Fibroblast of skin of scalp (primary cell): ENCODE results near the gene CYSRT1.
A peak's percentile ranks its signal among the peaks of the same experiment; 100 is the strongest.

Experiments
- DNase-seq: peaks from one replicate; pipeline ENCODE4 v3.0.0-alpha.2; 2013

CYSRT1 gene

DNA sequence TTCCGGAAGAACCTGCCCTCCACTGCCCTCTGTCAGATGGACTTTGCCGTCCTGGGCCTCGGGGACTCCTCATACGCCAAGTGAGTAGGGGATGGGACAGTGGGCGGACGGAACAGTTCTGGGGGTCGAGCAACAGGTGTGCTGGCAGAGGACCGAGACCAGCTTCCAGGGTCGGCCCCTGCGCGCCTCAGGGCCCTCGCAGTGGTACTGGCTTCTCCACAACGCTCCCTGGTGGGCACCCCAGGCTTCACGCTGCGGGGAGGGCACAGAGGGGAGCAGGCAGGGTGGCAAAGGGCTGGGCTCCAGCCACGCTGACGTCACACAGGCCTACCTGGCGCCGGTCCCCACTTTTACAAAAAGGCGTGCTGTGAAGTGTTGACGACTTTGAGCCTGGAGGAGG lies 12.5 kb upstream of the CYSRT1 start:
- DNase-seq: no peak

DNA sequence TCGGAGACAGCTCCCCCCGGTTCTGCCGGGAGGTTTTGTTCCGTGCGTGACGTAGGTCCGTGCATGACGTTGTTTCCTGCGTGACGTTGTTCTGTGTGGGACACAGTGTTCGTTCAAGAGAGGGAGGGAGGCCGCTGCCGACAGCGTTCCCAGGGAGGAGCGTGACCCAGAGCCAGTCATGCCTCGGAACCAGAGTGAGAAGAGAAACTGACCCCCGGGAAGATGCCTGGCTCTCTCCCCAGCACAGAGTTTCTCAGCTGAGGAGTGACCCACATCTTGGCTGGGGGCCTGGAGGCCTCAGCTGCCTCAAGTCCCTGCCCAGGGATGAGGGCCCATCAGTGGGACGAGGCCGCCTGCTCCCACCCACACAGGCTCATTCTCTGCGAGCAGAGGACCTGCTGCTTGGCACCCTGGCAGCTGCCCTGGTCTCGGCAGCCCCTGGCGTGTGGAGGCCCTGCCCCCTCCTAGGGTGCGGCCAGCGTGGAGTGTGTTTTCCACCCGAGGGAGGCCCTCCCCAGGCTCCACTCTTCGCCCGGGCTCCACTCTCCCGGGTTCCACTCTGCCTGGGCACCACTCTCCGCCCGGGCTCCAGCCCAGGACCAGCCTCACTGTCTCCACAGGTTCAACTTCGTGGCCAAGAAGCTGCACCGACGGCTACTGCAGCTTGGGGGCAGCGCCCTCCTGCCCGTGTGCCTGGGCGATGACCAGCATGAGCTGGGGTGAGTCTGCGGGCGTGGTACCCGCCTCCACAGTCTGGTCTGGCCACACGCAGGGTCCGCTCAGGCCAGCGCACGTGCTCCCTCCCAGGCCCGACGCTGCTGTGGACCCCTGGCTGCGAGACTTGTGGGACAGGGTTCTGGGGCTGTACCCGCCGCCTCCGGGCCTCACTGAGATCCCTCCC lies 11.6 kb upstream of the CYSRT1 start:
- no peak for DNase-seq

DNA sequence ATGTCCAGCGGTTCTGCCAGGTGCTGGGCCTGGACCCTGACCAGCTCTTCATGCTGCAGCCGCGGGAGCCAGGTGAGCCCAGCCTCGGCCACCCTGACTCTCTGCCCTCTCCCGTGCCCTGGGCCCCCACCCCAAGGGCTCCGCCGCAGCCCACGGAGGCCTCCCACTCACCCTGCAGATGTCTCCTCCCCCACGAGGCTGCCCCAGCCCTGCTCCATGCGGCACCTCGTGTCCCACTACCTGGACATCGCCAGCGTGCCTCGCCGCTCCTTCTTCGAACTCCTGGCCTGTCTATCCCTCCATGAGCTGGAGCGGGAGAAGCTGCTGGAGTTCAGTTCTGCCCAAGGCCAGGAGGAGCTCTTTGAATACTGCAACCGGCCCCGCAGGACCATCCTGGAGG lies 10.4 kb upstream of the CYSRT1 start:
- DNase-seq: no peak

DNA sequence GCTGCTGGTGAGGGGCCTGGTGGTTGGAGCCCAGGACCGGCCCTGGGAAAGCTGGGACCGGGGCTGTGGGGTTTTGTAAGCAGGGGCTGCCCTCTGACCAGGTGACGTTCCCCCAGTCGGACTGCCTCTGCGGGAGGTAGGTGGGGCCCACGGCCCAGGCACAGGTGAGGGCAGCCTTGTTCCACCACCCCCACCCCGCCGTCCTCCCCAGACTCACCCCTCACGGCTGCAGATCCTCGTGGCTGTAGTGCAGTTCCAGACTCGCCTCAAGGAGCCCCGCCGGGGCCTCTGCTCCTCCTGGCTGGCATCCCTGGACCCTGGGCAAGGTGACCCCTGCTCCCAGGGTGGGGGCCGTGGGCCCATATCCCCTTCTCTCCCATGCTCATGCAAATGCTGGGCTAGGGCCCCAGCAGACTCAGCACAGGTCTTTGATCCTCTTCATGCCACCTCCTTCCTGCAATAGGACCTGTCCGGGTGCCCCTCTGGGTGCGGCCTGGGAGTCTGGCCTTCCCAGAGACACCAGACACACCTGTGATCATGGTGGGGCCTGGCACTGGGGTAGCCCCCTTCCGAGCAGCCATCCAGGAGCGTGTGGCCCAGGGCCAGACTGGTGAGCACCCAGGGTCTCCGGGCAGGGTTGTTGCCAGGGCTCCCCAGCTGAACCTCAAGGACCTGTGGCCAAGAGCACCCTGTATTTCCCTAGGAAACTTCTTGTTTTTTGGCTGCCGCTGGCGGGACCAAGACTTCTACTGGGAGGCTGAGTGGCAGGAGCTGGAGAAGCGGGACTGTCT lies 9.6 kb upstream of the CYSRT1 start:
- DNase-seq: no peak

DNA sequence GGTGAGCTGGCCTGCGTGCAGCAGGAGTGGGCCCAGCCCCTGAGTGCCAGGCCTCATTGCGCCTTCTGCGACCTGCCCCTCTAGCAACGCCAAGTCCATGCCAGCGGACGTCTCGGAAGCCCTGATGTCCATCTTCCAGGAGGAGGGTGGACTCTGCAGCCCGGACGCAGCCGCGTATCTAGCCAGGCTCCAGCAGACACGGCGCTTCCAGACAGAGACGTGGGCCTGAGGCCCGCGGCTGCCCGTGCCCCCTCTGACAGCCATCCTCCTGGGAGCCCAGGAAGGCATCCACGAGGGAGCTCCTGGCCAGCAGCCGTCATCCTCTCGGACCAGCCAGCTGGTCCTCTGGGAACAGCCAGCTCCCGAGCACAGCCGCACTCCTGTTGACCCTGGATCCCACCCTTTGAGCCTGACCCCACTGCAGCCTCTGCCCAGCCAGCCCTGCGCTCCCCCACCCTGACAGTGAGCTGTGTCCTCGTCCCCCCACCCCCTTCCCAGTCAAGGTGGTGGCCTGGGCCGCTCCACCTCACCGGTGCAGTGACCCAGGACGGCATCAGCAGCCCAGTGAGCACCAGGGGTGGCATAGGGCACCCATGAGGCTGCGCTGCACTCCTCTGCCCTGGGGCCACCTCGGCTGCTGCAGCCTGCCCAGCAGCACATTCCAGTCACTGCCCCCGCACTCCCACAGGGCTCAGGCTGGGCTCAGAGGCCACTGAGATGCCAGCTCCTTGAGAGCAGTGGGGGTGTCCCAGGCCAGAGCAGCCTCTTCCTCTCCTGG lies 8.6 kb upstream of the CYSRT1 start:
- no peak for DNase-seq

DNA sequence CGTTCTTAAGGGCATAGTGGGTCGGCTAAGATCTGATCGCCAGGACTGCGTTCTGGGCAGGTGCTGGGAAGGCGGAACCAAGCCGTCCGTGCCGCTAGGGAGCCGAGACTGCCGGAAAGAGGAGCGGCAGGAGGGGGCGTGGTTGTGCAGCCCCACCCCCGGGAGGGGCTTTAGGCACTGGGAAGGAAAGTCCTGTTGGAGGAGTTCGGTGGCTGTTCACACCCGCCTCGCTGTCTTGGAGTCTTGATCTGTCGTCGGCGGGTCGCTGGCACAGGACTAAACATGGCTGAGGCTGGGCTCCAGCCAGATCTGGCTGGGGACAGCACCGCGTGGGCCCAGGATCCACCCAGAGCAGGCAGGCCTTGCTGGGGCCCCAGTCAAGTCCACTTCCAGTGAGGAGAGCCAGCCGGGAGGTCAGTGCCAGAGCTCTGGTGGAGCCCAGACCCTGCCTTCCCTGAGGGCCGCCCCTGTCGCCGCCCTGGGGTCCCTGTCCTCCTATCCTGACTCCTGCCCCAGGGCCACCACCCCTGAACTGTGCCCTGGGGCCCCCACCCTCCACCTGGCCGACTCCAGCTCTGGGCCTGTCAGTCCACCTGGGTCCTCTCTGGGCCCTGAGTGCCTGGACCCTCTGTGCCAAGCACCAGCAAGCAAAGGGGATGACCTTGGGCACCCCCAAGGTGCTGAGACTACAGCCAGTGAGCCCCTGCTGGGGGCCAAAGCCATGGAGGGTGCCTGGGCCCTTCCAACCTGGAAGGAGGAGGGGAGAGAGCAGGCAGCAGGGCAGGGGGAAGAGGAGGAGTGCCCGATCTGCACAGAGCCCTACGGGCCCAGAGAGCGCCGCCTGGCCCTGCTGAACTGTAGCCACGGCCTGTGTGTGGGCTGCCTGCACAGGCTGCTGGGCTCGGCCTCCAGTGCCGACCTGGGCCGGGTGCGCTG lies 7.4 kb upstream of the CYSRT1 start:
- DNase-seq: no peak

DNA sequence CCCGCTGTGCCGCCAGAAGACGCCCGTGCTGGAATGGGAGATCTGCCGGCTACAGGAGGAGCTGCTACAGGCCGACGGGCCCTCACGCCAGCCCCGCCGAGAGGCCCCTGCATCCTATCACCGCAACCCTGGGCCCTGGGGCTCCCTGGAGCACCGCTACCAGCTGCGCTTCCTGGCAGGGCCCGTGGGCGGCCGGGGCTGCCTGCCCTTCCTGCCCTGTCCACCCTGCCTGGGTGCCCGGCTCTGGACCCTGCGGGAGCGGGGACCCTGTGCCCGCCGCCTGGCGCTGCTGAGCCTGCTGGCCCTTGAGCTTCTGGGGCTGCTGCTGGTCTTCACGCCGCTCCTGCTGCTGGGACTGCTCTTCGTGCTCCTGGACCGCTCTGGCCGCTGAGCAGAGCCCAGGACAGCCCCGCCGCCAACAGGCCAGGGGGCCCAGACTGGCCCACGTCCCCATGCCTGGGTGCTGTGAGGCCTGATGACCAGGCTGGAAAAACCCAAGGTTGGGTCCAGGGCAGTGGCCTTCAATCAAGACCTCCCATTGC lies 6.7 kb upstream of the CYSRT1 start:
- no peak for DNase-seq

DNA sequence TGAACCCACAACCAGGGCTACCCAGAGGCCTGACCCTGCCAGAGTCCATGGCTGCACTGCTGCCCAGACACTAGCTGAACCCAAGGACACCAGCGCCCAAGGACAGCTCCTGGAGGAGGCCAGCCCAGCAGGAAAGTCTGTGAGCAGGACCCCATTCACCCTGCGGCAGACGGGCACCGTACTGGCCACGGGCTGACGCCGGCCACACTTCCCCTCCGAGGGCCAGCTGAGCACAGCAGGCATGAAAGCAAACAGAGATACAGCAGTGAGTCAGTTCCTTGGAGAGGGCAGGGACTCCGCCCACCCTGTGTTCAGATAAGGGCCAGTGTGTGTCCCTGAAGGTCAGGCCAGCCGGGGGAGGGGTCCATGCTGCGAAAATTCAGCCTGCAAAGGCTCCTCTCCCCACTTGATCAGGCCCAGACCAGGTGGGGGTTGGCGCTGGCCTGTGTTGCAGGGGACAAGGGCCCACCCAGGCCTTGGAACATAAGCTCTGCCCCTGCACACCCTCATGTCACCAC lies 6.2 kb upstream of the CYSRT1 start:
- DNase-seq: no peak

DNA sequence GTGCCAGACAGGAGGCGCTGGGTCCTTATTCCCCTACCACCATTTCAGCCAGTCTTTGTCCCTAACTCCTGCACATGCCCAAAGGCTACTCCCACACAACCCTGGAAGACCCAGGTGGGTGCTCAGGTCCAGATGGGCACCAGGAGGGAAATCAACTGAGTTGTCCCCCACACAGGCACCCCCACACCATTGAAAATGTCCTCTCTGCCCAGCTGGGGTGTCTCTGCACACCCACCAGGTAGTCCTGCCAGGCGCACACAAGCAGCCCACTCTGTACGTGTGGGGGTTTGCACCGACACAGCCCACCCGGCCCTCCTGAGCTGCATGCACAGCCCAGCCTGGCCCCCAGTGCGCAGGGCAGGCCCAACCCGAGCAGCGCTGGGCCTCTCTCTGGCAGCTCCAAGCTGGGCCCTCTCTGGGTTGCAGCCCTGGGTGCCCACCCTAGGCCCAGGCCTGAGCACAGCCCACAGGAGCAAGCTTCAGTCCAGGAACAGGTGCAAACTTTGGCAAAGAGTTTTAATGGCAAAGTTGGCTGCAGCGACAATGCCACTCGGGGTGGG lies 5.1 kb upstream of the CYSRT1 start:
- DNase-seq: no peak

DNA sequence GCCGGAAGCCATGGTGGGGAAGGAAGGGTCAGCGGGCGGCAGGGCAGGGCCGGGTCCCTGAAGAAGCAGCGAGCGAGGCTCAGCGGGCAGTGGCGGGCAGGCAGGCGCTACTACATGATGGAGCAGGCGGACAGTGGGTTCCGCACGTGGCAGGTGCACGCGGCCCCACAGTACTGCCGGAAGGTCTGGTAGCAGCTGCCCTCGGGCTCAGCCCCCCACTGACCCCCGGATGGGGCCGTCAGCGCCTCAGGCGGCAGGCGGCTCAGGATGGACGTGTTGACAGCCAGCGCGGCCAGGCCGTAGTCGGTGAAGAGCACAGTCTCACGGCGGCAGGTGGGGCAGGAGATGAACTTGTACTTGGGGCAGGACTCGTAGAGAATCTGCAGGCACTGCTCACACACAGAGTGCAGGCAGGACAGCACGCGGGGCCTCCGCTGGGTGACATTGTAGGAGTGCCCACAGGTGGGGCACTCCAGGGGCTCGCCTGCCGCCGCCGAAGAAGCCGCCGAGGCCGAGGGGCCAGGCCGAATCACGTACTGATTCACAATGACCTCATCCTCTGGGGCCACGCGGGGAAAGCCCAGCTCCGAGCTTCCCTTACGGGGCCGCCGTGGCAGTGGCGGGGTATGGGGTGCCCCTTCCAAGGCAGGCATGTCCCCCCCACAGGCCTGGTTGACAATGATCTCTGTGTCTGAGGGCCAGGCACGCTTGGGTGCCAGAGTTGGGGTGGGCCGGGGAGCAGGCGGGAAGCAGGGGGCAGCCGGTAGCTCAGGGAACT lies 4.5 kb upstream of the CYSRT1 start:
- no peak for DNase-seq

DNA sequence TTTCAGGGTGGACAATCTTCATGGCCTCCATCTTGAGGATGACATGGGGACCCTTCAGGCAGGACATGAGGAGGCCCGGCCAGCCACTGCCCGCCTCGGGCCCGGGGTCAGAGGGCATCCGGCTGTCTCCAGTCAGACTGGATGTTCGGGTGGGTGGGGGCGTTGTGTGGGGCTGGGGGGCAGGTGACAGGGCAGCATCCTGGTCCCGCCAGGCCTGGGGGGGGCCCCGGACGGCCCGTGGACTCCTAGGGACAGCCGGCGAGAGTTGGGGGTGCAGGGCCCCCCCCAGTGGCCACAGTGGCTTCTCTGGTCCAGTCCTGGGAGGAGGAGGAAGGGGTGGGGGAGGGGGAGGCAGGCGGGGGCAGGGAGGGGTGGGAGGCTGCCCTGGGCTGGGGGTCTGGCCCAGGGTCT lies 3.9 kb upstream of the CYSRT1 start:
- no peak for DNase-seq

DNA sequence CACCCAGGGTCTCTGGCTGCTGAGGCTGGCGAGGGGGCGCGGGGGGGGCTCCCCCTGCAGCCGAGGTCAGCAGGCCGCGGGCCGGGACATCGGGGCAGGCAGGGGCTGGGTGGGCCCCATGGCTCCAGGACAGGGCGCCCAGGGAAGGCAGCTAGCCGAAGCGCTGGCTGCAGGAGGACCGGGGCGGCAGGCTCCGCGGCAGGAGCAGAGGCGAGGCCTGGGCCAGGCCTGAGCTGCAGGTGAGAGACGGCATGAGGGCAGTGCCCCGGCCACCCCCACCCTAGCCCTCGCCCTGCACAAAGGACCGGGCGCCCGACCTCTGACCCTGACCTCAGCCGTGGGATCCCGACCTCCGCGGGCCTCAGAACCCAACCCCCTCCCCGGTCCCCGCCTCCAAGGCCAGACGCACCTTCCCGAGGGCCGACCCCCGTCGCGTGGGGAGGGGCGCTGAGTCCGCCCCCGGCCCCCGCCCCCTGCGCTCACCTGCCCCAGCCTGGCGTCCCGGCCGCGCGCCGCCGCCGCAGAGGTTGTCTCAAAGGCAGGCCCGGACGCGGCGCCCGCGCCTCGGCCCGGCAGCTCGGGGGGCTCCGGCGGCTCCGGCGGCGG lies 3.4 kb upstream of the CYSRT1 start:
- no peak for DNase-seq

DNA sequence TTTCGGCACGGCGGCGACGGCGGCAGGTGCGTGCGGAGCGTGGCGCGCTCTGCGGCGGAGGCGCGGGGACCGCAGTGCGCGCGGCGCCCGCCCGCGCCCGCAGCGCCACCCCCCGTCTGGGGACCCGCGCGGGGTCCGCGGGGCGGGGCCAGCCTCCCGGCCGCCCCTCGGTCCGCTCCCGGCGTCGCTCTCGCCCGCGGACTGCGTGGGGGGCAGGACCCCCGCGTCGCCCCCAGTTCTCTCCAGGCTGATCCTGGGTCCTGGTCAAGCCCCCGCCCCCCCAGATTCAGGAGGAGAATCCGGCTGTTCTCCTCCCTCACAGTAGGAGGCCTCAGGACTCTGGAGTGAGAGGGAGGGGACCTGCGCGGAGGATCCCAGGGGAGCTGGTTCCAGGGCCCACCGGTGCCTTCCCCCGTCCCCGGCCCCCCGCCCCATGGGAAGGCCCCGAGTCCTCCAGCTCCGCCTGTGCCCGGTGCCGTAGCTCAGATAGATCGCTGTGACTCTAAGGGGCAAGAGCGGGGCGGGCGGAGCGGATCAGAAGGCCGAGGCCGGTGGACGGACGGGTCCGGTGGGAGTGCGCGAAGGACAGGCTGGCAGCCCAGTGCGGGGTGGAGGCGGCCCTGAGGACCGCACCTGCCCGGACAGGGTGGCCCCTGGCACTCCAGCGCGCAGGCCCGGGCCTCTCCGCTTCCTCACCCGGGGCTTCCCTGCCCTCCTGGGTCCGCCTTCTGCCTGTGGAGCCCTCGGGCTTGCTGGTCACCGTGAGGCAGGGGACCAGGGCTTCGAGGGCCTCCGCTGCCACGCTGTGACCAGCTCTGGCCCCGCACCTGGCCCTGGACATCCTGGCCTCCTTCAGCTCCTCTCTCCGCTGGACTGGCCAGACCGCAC lies 2.5 kb upstream of the CYSRT1 start, which contains the start of gene RNF208:
Gene RNF208 (minus strand): TSS at position 51 of the 888 bp plus-strand sequence. CDS start 1,028 bp downstream, outside the sequence.
- no peak for DNase-seq

DNA sequence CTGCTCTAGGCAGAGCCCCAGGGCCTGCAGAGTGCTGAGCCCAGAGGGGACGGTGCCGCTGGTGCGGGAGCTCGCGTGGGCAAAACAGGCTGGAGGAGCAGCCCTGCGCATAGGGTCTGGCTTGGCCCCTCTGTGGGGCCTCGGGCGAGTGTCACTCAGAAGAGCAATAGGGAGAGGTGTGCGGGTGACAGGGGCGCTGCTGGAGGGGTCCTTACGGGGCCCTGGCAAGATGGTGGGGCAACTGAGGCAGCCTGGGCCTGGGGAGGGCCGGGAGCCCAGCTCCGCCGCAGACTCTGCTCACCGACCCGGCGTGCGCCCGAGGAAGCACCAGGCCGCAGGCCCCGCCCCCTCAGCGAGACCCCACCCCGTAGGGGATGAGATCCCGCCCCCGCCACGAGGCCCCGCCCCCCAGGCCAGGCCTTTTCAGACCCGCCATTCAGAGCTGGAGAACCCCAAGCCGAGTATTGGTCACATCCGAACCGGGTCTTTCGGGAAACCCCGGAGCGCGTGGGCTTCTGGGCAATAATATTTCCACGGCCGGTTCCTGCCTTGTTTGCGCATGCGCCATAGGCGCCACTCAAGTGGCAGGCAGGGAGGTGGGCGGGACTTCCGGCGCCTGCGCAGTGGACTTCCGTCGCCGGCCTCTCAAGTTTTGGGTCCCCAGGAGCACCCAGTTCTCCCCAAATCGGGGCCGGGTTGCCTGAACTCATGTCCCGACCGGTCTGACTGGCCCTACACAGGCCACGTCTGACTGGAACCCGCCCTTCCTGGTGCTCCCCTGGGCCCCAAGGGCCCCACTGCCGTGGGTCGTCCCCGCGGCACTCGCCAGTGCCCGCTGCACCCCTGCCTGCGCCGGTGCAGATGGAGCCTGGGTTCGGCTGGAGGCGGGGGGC lies 1.6 kb upstream of the CYSRT1 start:
- DNase-seq: peak; percentile 99

DNA sequence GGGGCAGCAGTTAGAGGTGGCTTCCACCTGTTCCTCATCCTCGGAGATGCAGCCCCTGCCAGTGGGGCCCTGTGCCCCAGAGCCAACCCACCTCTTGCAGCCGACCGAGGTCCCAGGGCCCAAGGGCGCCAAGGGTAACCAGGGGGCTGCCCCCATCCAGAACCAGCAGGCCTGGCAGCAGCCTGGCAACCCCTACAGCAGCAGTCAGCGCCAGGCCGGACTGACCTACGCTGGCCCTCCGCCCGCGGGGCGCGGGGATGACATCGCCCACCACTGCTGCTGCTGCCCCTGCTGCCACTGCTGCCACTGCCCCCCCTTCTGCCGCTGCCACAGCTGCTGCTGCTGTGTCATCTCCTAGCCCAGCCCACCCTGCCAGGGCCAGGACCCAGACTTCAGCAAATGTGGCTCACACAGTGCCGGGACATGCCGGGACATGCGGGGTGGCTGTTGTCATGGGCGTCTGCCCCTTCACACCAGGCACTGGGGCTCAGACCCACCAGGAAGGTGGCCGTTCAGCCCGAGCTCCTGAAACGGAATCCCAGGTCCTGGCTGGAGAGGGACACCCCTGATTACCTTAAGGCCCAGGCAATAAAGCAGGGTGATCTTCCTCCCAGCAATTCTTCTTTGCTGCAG lies 841 bp downstream of the CYSRT1 start:
- no peak for DNase-seq

DNA sequence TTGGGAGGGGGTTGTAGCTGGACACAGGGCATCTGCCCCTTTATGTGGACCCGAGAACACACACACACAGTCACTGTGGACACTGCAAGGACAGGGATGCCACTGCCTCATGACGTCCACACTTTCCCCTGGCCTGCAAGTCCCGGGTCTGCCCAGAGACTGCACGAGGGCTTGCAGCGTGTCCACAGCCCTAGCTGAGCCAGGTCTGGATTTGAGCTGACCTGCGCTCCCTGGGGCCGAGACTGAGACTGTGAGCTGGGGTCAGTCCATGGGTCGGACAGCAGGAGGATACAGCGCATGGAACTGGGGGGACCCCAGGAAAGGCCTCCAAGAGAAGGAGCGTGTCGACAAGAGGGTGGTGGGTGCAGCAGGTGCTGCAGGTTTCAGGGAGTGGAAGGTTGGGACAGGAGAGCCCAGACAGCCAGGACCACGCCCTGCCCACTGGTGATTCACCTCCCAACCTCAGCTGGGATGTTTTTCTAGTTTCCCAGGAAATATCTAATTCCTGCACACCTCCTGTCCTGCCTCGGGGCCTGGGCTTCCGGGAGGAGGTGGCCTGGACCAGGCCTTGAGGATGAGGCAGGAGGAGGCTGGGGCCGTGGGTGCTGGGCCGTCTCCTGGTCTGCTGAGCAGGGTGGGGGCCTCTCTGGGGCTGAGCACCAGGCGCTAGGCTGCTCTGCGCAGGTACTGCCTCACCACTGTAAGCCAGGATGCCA lies 1.5 kb downstream of the CYSRT1 start:
- DNase-seq: no peak
